T47D (cell line): ENCODE data around the gene SPO11.

Experiments
- DNase-seq, 2 experiments: peaks; one replicate each; pipeline versions ENCODE4 v3.0.0 to v3.0.0-alpha.2; 2011 to 2012; ENCODE audit warnings: low read depth in 1 of 2, low spot score in 1 of 2
- JUND ChIP-seq: IDR thresholded peaks from 2 replicates; pipeline ENCODE4 v1.6.1; 2012; ENCODE audit warnings: low read depth
- in situ Hi-C: cut with HindIII; loops from 2 replicates; pipeline ENCODE4 v1.10.0; 2016; ENCODE audit warnings: low sequenced_read_pairs, low pct_unique_long_range_greater_than_20kb

Gene SPO11

GRCh38 chr20:57387463-57387862 lies 57.9 kb downstream of the SPO11 start:
- no peak for TF ChIP-seq JUND
- DNase-seq, result no peak
- in situ Hi-C loops, result no loop called here

GRCh38 chr20:57387945-57388371 lies 58.4 kb downstream of the SPO11 start:
- in situ Hi-C loops, result no loop called here
- TF ChIP-seq JUND, result no peak
- DNase-seq, result no peak

GRCh38 chr20:57388953-57389694 lies 59.5 kb downstream of the SPO11 start:
- DNase-seq, result peak in 1 of 2 experiments; percentile 36
- TF ChIP-seq JUND, result no peak
- in situ Hi-C loops, result no loop called here

GRCh38 chr20:57389695-57390603 lies 60.3 kb downstream of the SPO11 start:
- in situ Hi-C loops, result no loop called here
- TF ChIP-seq JUND, result no peak
- no peak for DNase-seq

DNA sequence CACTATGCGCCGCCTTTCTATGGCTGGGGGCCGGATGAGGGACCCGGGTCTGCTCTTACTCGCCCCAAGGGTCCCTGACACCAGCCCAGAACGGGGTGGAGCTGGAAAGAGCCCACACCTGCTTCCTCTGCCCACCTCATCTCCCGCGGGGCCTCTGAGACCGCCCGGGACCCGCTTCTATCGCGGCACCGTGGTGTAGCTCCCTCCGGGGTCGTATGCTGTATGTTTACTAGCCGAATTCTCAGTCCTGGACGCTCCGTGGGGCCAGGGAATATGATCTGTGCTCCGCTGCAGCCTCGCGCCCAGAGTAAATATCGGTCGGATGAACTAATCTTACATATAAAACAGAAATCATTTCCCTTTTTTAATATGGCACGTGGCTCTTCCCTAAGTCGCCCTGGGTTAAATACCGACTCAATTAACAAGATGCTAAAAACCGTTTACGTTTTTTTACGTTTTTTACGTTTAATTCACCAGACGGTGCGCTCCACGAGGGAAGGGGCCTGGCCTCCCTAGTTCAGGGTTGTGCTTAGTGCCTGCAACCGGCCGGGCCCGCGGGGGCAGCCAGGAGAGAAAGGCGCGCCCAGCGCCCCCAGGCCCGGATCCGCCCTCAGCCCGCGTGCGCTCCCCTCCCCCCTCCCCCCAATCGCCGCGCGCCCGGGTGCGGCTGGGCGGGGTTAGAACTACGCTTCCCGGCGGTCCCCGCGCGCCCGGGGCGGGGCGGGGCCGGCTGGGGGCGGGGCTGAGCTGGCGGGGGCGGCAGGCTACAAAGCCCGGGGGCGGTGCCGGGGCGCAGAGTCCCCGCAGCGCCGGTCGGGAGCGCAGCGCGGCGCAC lies 61.2 kb downstream of the SPO11 start, which contains the start of gene RBM38:
RBM38 (plus strand) TSS at position 793 of the 835 bp plus-strand sequence. CDS start 186 bp downstream, outside the sequence.
- DNase-seq, result peak; percentile 86 to 93
- in situ Hi-C loops, result no loop called here
- no peak for TF ChIP-seq JUND

DNA sequence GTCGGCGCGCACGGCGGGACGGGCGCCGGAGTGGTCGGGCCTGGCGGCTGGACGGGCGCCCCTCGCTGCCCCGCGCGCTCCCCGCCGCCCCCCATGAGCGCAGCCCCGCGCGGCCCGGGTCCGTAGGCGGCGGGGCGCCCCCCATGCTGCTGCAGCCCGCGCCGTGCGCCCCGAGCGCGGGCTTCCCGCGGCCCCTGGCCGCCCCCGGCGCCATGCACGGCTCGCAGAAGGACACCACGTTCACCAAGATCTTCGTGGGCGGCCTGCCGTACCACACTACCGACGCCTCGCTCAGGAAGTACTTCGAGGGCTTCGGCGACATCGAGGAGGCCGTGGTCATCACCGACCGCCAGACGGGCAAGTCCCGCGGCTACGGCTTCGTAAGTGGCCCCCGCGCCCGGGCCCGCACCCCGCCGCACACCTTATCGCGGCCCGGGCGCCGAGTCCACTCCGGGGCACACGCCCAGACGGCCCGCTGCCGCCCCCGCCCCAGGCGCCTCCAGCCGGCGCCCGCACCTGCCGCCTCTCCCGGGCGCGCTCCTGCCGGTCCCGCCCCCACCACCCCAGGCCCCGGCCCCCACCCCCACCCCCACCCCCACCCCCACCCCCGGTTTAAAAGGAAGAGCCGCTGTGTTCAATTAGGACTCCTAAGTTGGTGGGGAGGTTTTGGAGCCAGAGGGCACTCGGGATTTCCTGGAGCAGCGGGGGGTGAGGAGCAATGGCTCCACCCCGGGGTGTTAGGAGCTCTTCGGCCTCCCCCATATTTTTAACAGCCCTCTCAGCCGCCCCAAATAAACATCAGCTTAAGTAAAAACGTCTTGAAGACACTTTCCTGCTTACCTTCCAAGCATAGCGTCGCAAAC lies 62.1 kb downstream of the SPO11 start:
- in situ Hi-C loops, result no loop called here
- peak in 1 of 2 experiments; percentile 26 for DNase-seq
- no peak for TF ChIP-seq JUND

DNA sequence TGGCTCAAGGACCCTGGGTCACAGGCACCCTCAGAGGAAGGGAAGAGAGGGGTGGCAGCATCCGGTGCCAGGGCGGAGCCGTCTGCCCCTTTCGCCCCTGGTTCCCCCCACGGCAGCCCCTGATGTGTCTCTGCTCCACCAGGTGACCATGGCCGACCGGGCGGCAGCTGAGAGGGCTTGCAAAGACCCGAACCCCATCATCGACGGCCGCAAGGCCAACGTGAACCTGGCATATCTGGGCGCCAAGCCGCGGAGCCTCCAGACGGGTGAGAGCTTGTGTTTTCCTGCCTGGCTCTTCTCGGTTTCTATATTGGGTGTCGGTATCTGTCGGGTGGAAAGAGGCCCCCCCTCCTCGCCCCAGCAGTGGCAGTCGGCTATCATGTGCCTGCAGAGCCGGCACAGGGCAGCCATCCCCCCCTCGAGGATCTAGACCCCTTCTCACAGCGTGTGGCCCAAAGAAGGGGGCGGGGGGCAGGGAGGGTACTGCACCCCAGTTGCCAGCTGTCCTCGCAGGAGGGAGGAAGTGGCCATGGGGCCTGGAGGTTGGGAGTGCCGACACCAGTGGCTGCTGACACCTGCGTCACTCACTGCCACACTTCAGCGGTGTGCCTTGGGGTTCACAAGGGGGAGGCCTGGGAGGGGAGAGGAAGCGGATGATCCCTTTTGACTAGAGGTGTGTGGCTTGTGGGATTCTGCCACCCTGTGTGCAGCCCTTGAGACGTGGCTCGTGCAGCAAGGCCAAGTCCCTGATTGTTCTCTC lies 63.1 kb downstream of the SPO11 start:
- TF ChIP-seq JUND, result no peak
- in situ Hi-C loops, result no loop called here
- DNase-seq, result no peak
